GM18907 (cell line): ENCODE data around the gene BRI3BP.
"Not testable (repeated sequence)": the region's sequence is repeated elsewhere in the genome, so short reads cannot be mapped to it uniquely, and the experiment has no call there.

ENCODE experiments used
- ATAC-seq: cut with Tn5 transposase; IDR thresholded peaks from one replicate; pipeline ENCODE4 v1.9.1; 2021; ENCODE audit warnings: mild to moderate bottlenecking, moderate library complexity; ENCODE audit not compliant: unreplicated experiment

BRI3BP gene

GRCh38 chr12:125065021-125065918 is 71.8 kb downstream of the BRI3BP start, which contains the start of gene AACS:
Gene AACS, plus strand, starts transcription at chr12:125065435. Its CDS starts 150 bp downstream, at chr12:125065585.
- peak; percentile 89 for ATAC-seq

GRCh38 chr12:125065919-125066570 is 72.6 kb downstream of the BRI3BP start:
- ATAC-seq: peak; percentile 19

GRCh38 chr12:125068391-125068790 is 74.9 kb downstream of the BRI3BP start:
- ATAC-seq: no peak

GRCh38 chr12:125069616-125070015 is 76.2 kb downstream of the BRI3BP start:
- no peak for ATAC-seq

GRCh38 chr12:125070112-125070511 is 76.7 kb downstream of the BRI3BP start:
- no peak for ATAC-seq

GRCh38 chr12:125070661-125071390 is 77.4 kb downstream of the BRI3BP start:
- ATAC-seq: no peak

- ATAC-seq: no peak
These were observed 78.0 kb downstream of the BRI3BP start for GRCh38 chr12:125071456-125071855.

GRCh38 chr12:125072496-125072895 is 79.1 kb downstream of the BRI3BP start:
- no peak for ATAC-seq

- ATAC-seq: not testable (repeated sequence)
These were observed 80.8 kb downstream of the BRI3BP start for GRCh38 chr12:125074294-125074693.

GRCh38 chr12:125076103-125076502 is 82.7 kb downstream of the BRI3BP start:
- no peak for ATAC-seq

- no peak for ATAC-seq
These were observed 85.6 kb downstream of the BRI3BP start for GRCh38 chr12:125079084-125079483.

- ATAC-seq: no peak
These were observed 86.5 kb downstream of the BRI3BP start for GRCh38 chr12:125079648-125080645.
